ENCODE results near the gene ATP6V0D1. TPM values are rescaled to one million over a fixed set of nuclear protein-coding genes. Genes with fewer than 3 reads are reported as not detected.
A peak's percentile ranks its signal among the peaks of the same experiment; 100 is the strongest.

ATP6V0D1 gene
- total and polyA plus RNA-seq, 2 donors (not counting 1 experiment from before 2014, with no cell fraction given) = 62.1 to 91.0 TPM

- no peaks in the 10 kb centered on the region for H4K20me1 ChIP-seq (ENCODE audit: control insufficient read depth, insufficient read depth, low read length, poor library complexity, severe bottlenecking)
- H3K36me3 ChIP-seq (replicated peaks in 1 of 2; ENCODE audit: control extremely low read depth in 1 of 2, control insufficient read depth in 1 of 2, extremely low read depth in 1 of 2, insufficient read depth in 2 of 2, low read length in 1 of 2) = peaks cover 3 to 16% of the 10 kb centered on the region in 2 experiments
- H3K27me3 Mint-ChIP-seq = no peaks in the 10 kb centered on the region
- ATAC-seq (ENCODE audit: low read depth) (no peak), DNase-seq (no peak)
- H3K27me3 ChIP-seq (replicated peaks in 1 of 4; ENCODE audit: control extremely low read depth in 1 of 4, control insufficient read depth in 3 of 4, insufficient read depth in 4 of 4, low read length in 3 of 4) = no peaks in the 10 kb centered on the region
- H3K79me2 ChIP-seq (ENCODE audit: control insufficient read depth, insufficient read depth, low read length) = peaks cover 27% of the 10 kb centered on the region
- no peak overlapping the region for H3K27ac ChIP-seq (ENCODE audit: low read length in 2 of 2)
- TF ChIP-seq CTCF (IDR thresholded peaks at IDR 0.05) (no peak), EZH2 (IDR thresholded peaks at IDR 0.05; ENCODE audit: borderline replicate concordance, insufficient read depth, low read depth, low read length, poor library complexity, severe bottlenecking) (no peak)
- 96% methylated on average over 4 of the region's 4 CpGs for WGBS (ENCODE audit: insufficient coverage)
- intact Hi-C loops (cut with micrococcal nuclease) = no loop called here
- peaks cover 29% of the 10 kb centered on the region for H3K4me1 Mint-ChIP-seq
- no peaks in the 10 kb centered on the region for H3K9me3 ChIP-seq (ENCODE audit: control extremely low read depth in 1 of 3, control insufficient read depth in 2 of 3, insufficient read depth in 1 of 3, low read length in 2 of 3)
- H3K4me1 ChIP-seq (ENCODE audit: control insufficient read depth in 2 of 2, insufficient read depth in 2 of 2, low read length in 2 of 2) = peaks cover 13 to 17% of the 10 kb centered on the region in 2 donors
- peak overlapping the region; percentile 70 for H3K27ac Mint-ChIP-seq
- H3K4me3 ChIP-seq (ENCODE audit: control extremely low read depth in 1 of 5, extremely low read depth in 1 of 5, insufficient read depth in 1 of 5, low read depth in 2 of 5, low read length in 4 of 5) = no peak overlapping the region
- H2AFZ ChIP-seq (ENCODE audit: insufficient read depth, low read depth, low read length, poor library complexity, severe bottlenecking) = no peak overlapping the region
- POLR2A ChIA-PET = no interaction called here
- H3K4me3 Mint-ChIP-seq = no peak overlapping the region
- no peak overlapping the region for H3K4me2 ChIP-seq (replicated peaks; ENCODE audit: low read depth, low read length, poor library complexity, severe bottlenecking)
- CTCF ChIA-PET = interaction anchor here (0.6 to 23.6 kb wide), 4 partner anchors 17 to 88 kb away, joined by 3 to 817 read pairs (median 66); partner anchors contain the start of genes AGRP and ATP6V0D1
- H3K9me3 Mint-ChIP-seq (ENCODE audit: insufficient read depth) = no peaks in the 10 kb centered on the region
- H3K9ac ChIP-seq (ENCODE audit: low read length) = no peak overlapping the region
These were observed 18.1 kb upstream of the ATP6V0D1 start for GRCh38 chr16:67499106-67499505.

- H3K36me3 ChIP-seq (replicated peaks in 1 of 2; ENCODE audit: control extremely low read depth in 1 of 2, control insufficient read depth in 1 of 2, extremely low read depth in 1 of 2, insufficient read depth in 2 of 2, low read length in 1 of 2) = peaks cover 0 to 3% of the 10 kb centered on the region in 2 experiments
- Mint-ChIP-seq H3K4me1 (peaks cover 71% of the 10 kb centered on the region), H3K4me3 (peak overlapping the region; percentile 51), H3K9me3 (ENCODE audit: insufficient read depth) (no peaks in the 10 kb centered on the region), H3K27ac (peak overlapping the region; percentile 82), H3K27me3 (no peaks in the 10 kb centered on the region)
- intact Hi-C loops (cut with micrococcal nuclease) = loop anchor here (5.0 kb wide), 1 partner anchor 447 kb away; the partner anchor contains the start of gene PSMB10
- POLR2A ChIA-PET = interaction anchor here (0.6 to 2.6 kb wide), 5 partner anchors 24 to 35 kb away, joined by 3 to 12 read pairs (median 6); no protein-coding TSS in a partner anchor
- peak overlapping the region; percentile 70 to 89 for H3K27ac ChIP-seq (ENCODE audit: low read length in 2 of 2)
- CTCF ChIA-PET = interaction anchor here (1.5 to 23.6 kb wide), 7 partner anchors 9 to 154 kb away, joined by 4 to 817 read pairs (median 25); partner anchors contain the start of genes AGRP, ATP6V0D1 and CARMIL2
- H3K27me3 ChIP-seq (replicated peaks in 1 of 4; ENCODE audit: control extremely low read depth in 1 of 4, control insufficient read depth in 3 of 4, insufficient read depth in 4 of 4, low read length in 3 of 4) = no peaks in the 10 kb centered on the region
- H3K9me3 ChIP-seq (ENCODE audit: control extremely low read depth in 1 of 3, control insufficient read depth in 2 of 3, insufficient read depth in 1 of 3, low read length in 2 of 3) = peaks cover 0 to 2% (median 0%) of the 10 kb centered on the region in 3 donors
- no peaks in the 10 kb centered on the region for H4K20me1 ChIP-seq (ENCODE audit: control insufficient read depth, insufficient read depth, low read length, poor library complexity, severe bottlenecking)
- peak overlapping the region; percentile 74 for H3K4me2 ChIP-seq (replicated peaks; ENCODE audit: low read depth, low read length, poor library complexity, severe bottlenecking)
- H3K4me3 ChIP-seq (ENCODE audit: control extremely low read depth in 1 of 5, extremely low read depth in 1 of 5, insufficient read depth in 1 of 5, low read depth in 2 of 5, low read length in 4 of 5) = no peak overlapping the region
- no peak overlapping the region for H2AFZ ChIP-seq (ENCODE audit: insufficient read depth, low read depth, low read length, poor library complexity, severe bottlenecking)
- peaks cover 73 to 84% of the 10 kb centered on the region in 2 donors for H3K4me1 ChIP-seq (ENCODE audit: control insufficient read depth in 2 of 2, insufficient read depth in 2 of 2, low read length in 2 of 2)
- H3K9ac ChIP-seq (ENCODE audit: low read length) = no peak overlapping the region
- H3K79me2 ChIP-seq (ENCODE audit: control insufficient read depth, insufficient read depth, low read length) = peaks cover 38% of the 10 kb centered on the region
- no peak for DNase-seq
- TF ChIP-seq CTCF (IDR thresholded peaks at IDR 0.05) (no peak), EZH2 (IDR thresholded peaks at IDR 0.05; ENCODE audit: borderline replicate concordance, insufficient read depth, low read depth, low read length, poor library complexity, severe bottlenecking) (no peak)
- ATAC-seq (ENCODE audit: low read depth) = no peak
- 50% methylated on average over 2 of the region's 8 CpGs for WGBS (ENCODE audit: insufficient coverage)
These were observed 9.6 kb upstream of the ATP6V0D1 start for GRCh38 chr16:67490335-67491096.
